ENCODE data around the gene PPP2R3B.
"Not testable (repeated sequence)": the region's sequence is repeated elsewhere in the genome, so short reads cannot be mapped to it uniquely, and the experiment has no call there.

Gene PPP2R3B

DNA sequence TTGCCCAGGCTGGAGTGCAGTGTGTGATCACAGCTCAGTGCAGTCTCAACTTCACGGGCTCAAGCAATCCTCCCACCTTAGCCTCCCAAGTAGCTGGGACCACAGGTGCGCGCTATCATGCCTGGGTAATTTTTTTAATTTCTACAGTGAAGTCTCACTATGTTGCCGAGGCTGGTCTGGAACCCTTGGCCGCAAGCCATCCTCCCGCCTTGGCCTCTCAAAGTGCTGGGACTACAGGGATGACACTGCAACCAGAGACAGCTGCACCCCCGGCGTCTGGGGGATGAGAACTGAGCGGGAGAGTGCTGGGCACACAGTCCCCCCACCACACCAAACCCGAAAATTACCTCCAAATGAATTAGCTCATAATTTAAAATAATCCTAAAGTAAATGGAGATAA lies 35.0 kb downstream of the PPP2R3B start:
- DNase-seq: no peak

DNA sequence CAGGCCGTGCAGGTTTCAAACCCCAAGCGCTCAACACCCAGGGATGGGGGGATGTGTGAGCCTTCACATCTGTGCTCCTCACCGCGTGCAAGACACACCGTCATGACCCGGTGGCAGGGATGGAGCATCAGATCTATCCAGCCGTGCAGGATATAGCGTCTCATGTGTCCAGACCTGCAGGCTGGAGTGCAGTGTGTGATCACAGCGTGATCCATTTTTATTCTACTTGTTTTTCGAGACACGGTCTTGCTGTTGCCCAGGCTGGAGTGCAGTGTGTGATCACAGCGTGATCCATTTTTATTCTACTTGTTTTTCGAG lies 35.4 kb downstream of the PPP2R3B start:
- not testable (repeated sequence) for DNase-seq

DNA sequence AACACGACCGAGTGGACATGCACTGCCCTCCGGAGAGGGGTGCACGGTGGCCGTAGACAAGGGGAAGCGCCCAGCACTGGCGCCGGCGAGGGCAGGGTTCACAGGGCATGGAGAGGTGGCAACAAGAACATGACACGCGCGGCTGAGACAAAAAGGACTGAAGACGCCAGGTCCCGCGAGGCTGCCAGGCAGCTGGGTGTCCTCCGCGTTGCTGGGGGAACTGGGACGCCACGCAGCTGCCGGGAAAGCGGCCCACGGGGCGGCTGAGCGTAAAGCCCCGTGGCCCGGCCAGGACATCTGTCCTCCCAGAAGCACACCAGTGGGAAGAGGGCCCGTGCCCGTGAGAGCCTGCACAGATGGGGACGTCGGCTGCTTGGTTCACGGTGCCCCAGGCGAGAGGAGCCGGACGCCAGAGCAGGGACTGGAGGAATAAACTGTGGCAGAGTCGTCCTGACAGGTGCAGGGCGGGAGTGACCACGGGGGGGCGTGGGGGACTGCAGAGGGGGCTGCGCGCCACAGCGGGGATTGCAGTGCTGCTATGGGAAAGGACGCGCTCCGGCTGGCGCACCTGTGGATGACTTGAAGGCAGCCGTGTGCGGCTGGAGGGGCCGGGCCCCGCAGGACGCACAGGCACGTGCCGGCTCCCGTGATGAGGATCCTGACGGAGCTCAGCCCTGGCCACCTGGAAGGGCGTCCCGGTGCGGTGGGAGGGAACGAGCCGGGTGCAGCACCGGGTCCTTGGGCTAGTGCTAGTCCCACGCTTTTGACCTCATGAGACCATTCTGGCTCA lies 36.0 kb downstream of the PPP2R3B start:
- no peak for DNase-seq

DNA sequence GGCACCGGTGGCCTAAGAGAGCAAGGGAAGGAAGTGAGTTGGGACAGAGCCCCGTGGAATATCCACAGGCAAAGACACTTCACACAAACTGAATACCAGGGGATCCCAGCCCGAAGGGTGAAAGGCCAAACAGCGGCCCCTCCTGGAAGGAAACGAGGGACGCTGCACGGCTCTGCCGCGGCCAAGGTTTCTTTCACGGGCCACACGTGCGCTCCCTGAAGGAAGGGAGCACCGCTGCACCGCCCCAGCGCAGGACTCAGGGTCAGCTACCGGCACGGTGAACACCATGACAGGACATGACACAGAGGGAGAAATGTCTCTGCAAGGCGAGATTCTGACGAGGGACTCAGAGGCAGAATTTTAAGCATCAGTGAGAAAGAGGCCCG lies 36.6 kb downstream of the PPP2R3B start:
- DNase-seq: no peak

DNA sequence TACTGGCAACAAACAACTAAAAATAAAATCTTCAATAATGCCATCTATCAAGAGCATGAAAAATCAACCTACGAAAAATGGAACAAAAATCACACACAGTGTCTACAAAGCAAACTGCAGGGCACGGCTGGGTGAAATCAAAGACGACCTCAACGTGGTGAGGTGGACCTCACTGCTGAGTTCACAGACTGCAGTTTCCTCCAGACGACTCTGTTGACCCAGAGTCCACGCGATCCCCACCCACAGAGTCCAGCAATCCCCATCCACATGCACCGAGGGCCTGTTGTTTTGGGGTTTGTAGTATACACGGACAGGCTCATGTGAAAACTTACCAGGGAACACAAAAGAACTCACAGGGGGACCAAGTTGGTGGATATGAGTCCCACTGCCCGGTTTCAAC lies 37.0 kb downstream of the PPP2R3B start:
- DNase-seq: no peak

DNA sequence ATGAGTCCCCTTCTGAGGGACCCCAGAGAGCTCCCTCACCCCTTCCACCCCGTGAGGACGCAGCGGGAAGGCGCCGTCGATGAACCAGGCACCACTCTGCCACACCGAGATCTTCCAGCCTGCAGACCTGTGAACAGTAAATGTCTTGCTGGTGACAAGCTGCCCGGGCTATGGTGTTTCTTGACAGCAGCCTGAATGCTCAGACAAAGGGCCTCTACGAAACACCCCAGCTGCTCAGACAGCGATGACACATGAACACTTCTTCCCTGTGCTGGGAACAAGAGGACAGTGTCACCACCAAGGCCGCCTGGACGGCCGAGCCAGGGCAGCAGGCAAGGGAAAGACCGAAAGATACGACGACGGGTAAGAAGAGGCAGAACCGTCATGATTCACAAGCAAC lies 37.5 kb downstream of the PPP2R3B start:
- no peak for DNase-seq

DNA sequence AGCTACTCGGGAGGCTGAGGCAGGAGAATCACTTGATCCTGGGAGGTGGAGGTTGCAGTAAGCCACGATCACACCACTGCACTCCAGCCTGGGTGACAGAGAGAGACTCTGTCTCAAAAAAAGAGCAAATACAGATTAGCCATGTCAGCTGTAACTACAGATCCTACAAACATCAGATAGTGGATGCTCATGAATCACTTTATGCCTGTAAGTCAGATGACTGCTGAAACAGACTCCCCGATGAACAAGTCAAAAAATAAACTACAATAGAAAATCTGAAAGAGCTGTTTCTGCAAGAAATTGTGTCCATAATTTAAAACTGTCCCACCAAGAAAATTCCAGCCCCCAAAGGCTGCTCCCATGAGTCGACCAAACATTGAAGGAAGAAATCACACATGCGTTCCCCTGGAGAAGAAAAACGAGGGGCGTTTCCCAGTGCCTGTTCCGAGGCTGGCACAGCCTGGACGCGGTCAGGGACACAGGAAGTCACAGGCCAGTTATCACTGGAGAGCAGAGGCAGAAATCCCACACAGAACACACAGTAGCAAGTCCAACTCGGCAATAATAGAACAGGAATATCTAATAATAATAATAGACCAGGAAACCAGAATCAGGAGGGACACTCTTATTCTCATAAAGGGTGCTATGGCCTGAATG lies 38.1 kb downstream of the PPP2R3B start:
- no peak for DNase-seq

DNA sequence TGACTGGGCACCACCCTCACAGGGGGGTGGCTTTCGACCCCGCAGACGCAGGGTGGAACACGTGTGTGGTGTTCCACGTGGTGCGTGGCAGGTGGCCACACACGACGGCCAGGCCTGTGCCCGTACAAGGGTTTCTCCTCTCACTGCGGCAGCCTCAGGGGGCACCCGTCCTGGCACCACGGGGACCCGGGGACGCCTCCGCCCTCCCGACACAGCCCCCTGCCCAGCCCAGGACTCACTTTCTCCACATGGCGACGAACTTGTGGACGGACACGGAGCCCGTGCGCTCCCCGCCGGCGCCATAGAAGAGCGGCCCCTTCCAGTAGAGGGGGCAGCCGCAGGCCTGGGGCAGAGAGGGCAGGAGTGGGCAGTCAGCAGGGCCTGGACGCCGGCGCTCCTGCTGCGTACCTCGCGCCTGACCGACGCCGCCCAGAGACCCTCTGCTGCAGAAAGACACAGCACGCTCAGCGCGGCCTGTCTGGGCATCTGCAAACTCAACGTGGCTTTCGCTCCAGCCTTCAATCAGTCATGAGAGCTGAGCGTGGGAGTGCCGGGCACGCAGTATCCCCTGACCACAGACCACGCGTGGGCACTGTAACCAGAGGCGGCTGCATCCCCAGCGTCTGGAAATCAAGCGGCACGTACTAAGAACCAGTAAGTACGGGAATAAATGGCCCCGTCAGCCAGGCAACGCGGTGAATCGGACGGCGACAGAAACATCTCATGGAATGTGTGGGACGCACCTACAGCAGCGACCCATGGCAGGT lies 39.2 kb downstream of the PPP2R3B start:
- no peak for DNase-seq

DNA sequence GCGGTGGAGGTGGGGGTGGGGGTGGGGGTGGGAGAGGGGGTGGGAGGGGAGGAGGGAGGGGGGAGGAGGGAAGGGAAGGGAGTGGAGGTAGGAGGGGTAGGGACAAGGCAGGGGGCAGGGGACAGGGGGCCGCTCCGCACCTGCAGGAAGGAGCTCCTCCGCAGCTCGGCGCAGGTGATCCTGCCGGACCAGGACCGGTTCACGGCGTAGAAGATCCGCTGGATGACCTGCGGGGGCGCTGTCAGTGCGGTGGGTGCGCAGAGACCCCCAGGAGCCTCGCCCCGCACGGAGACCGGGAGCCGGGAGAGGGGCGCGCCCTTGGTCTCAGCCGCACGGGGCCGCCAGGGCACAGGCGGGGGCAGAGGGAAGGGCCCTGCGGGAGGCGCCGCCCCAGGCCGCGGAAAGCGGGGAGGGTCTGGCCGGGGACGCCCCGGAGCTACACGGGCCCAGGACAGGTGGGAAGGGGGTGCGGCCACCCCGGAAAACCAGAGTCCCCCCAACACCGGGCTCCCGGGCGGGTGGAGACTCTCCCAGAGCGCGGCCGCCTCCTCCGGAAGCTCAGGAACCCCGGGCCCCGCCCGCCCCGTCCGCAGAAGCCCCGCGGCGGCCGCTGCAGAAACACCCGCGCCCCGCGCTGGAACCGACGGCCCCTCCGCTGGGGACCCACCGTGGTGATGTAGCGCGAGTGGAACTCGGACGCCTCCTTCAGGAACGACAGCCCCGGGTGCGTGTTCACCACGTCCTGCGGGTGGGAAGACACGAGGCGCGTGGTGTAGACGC lies 40.5 kb downstream of the PPP2R3B start:
- DNase-seq: no peak

DNA sequence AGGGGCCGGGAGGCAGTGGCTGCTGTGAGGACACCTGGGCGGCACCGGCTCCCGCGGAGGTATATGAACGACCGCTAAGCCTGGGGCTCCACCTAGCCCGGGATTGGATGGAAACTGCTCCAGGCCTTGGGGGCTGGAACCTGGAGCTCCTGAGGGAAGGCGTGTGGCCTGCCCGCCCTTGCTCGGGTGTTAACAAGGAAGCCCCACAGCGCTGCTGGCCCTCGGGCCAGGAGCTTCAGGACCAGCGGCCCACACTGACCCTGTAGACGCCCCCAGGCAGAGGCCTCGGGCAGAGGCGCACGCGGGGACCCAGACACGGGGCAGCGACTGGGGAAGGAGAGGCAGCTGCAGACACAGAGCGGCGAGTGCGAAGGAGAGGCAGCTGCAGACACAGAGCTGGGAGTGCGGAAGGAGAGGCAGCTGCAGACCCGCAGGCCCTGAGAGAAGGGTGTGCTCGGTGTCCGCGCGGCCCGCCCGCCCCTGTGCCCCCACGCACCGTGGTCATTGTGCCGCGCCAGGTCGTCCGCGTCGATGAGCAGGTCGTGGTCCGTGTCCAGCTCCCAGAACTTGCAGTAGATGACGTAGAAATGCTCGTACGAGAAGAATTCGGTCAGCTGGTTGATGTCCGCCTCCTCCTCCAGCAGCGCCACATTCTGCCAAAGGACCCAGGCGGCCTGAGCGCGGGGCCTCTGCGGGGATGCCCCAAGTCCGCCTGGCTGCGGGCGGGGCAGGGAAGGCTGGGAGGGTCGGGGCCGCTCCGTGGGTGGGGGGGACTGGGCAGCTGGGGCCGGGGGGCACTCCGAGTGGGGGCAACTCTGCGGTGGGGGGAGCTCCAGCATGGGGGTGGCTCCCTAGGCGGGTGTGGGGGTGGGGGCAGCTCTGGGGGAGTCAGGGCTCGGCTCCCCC lies 41.4 kb downstream of the PPP2R3B start:
- DNase-seq: no peak

DNA sequence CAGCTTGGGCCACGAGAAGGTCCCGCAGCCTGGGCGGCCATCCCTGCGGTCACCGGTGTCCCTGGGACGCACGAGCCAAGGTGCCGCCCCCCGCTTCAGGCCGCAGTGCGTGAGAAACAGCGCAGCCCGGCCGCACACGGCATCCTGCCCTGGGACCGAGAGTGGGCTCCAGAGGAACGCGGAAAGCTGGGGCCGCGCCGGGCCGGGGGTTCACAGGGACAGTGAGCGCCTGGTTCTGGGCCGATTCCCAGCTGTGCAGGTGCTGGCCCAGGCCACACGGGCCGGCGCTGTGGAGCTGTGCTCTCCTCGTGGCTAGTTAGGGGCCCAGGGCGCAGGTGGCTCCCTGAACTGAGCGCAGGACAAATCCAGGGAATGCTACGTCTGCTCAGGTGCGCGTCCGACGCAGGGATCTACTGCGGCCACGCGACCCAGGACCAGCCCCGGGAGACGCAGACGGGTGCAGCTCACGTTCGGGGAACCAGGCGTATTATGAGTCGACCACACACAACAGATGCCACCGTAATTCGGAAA lies 42.3 kb downstream of the PPP2R3B start:
- DNase-seq: no peak

DNA sequence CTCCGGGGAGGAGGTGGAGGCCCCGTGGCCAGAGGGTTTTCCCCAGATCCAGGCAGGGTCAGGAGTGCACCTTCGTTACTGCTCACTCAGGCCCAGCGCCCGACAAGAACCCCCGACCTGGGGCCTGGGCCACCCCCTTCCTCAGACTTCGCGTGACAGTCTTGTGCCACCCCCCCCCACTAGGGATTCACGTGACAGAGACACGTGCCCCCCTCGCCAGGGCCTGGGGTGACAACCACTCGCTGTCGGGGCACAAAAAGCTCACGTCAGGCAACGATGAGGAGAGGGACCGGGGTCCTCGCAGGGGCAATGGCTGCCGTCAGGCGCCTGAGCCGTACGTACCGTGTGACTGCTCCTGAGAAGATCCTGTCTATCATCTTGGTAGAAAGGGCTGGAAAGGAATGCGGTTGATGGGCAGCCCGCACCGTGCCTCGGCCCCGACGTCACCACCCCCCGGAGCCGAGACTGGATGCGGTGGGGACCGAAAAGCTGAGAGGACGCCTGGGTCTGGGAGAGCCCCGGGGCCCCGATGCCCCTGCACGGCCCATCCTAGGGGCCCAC lies 45.1 kb downstream of the PPP2R3B start:
- DNase-seq: no peak

DNA sequence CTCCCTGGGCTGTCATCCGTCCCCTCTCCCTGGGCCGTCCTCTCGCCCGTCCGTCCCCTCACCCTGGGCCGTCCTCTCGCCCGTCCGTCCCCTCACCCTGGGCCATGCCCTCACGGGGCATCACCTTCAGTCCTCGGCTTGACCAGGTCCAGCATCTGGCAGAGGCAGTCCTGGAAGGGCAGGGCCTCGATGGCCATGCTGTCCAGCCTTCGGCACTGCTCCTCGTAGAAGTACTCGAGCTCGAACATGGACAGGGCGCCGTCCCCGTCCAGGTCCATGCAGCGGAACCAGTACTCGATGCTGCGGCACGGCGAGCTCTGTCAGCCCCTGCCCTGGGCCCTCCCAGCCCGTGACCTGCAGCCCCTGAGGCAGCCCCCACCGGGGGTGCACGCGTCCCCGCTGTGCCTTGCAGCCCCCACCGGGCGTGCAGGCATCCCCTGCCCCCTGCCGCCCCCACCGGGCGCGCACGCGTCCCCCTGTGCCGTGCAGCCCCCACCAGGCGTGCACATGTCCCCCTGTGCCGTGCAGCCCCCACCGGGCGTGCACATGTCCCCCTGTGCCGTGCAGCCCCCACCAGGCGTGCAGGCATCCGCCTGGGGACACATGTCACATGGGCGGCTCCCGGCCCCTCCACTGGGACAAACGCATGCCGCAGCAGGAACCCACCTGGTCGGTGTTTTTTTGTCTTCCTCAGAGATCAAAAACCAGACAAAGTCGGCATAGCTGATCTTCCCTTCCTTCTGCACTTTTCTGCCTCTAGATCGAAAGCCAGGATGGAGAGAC lies 45.9 kb downstream of the PPP2R3B start:
- no peak for DNase-seq

DNA sequence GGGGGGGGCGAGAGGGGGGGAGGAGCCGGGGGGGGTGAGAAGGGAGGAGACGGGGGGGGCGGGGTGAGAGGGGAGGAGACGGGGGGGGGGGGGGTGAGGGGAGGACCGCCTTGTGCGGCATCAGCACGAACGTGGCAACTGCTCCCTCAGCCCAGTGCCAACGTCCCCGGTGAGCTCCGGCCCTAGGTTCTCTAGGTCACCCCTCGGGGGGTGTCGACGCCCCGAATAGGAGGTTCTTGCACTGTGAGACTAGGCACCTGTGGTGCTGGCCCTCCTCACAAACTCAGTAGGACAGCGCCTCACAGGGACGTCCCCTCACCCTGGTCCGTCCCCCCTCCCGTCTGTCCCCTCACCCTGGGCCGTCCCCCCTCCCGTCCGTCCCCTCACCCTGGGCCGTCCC lies 46.6 kb downstream of the PPP2R3B start:
- DNase-seq: no peak

DNA sequence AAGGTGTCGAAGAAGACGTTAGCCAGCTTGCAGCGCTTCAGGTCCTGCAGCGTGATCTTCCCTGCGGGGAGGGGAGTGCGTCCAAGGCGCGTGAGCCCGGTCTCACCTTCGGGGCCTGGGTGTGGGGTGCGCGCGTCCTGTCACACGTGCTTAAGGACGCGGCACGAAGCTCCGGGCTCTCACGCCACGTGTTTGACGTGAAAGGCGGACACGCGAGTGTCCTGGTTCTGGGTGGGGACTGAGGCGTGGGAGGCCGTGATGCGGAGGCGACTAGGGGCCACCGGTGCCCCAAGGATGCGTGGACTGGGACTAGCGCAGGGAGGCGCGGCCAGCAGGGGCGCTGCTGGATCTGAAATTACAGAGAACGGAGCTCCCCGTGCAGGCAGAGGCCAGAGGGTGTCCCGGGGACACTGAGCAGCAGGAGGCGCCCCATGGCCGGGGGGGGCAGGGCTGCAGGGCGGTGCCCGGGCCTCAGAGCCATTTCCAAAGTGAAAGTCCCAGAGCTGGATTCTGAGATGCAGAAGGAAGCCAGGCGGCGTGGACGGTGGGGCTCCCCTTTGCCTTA lies 47.8 kb downstream of the PPP2R3B start:
- no peak for DNase-seq

DNA sequence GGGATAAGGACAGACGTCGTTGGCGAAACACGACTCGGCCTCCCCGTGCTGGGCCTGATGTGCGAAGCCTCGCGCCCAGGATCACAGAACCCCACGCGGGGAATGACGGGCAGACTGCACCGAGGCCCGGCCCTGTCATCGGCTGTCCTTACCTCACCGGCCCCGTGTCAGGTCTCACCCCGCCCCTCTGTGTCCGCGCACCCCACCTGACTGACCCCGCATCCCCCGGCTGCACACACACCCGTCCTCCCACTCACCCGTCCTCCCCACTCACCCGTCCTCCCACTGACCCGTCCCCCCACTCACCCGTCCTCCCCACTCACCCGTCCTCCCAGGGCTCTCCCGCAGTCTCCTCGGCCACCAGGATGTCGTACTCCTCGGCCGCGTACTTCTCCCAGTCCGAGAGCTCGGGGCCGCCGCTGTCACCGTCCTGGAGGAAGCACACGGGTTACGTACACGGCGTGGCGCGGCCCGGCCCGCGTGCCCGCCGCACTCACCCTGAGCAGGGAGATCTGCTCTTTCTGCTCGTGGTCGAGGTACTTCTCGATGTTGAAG lies 48.3 kb downstream of the PPP2R3B start:
- DNase-seq: no peak

DNA sequence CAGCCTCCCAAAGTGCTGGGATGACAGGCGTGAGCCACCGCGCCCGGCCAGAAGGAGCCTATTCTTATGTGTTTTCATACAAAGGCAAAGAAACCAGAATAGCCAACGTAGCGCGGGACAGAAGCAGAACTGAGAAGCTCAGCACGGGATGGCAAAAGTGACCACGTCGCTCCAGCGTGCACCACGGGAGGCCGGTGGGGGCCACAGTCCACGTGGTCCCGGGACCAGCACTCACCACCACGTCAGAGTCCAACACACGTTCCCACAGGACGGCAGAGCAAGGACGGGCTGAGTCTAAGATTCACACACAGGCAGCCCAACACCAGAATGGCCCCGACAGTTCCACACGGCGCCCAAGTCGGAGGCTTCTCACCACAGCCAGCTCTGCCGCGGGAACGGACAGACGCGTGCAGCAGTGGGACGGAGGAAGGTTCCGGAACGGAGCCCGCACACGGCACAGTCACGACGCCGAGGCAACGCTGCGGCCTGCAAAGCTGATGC lies 49.3 kb downstream of the PPP2R3B start:
- DNase-seq: no peak

DNA sequence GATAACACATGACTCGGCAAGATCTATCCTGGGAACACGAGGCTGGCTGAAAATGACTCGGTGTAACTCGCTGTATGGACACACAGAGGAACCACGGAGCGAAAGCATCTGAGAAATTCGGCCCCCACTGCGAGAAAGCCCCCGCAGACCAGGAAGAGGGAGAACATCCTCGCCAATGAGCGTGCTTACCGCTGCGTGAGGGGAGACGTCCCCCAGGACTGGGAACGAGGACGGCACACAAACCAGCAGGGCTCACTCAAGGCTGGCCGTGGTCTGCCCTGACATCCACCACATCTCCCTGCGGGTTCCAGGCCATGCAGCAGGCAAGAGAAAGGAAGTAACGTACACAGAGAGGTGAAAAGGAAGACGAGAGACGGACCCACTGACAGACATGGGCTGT lies 50.5 kb downstream of the PPP2R3B start:
- DNase-seq: no peak

DNA sequence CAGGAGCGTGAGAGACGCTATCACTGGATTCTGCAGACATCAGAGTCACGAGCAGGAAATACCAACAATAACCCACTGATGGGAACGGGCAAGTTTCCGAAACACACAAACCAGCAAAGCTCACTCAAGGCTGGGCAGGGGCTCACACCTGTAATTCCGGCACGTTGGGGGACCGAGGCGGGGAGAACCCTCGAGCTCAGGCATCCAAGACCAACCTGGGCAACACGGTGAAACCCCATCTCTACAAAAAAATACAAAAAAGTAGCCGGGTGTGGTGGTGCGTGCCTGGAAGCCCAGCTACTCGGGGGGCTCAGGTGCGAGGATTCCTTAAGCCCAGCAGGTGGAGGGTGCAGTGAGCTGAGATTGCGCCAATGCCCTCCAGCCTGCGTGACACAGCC lies 51.0 kb downstream of the PPP2R3B start:
- no peak for DNase-seq

All from NCI-H2029 treated with DMSO at 0.1 percent for 48 hours (cell line).